ENCODE measurements around the gene SLC41A3. TPM values are rescaled to one million over a fixed set of nuclear protein-coding genes. Genes with fewer than 3 reads are reported as not detected.
A peak's percentile ranks its signal among the peaks of the same experiment; 100 is the strongest.

Gene SLC41A3
- total and polyA plus RNA-seq, 2 of the 8 experiments (the other 6 are each of a cell fraction or from before 2014, with no cell fraction given): 30.2 to 56.4 TPM

- H3K27me3 ChIP-seq (replicated peaks in 1 of 4; ENCODE audit: control insufficient read depth in 3 of 4, extremely low read depth in 1 of 4, insufficient read depth in 3 of 4, low read length in 3 of 4): no peaks in the 10 kb centered on the region
- H3K4me1 ChIP-seq (replicated peaks in 1 of 4; ENCODE audit: control insufficient read depth in 3 of 4, insufficient read depth in 4 of 4, low read length in 3 of 4): no peaks in the 10 kb centered on the region
- no peak overlapping the region for H2BK15ac ChIP-seq (ENCODE audit: low read length)
- ChIA-PET POLR2A (ENCODE audit: partially characterized antibody) (interaction anchor here (0.6 kb wide), 1 partner anchor 279 kb away, joined by 3 read pairs; no protein-coding TSS in a partner anchor), CTCF (ENCODE audit: partially characterized antibody) (interaction anchor here (1.0 to 1.5 kb wide), 4 partner anchors 14 to 177 kb away, joined by 3 to 5 read pairs (median 3); no protein-coding TSS in a partner anchor)
- H3K56ac ChIP-seq (replicated peaks; ENCODE audit: insufficient read length, low read depth, low read length): no peak overlapping the region
- no peaks in the 10 kb centered on the region for H3K9me3 ChIP-seq (ENCODE audit: insufficient read depth in 2 of 2, low read depth in 1 of 2, low read length in 1 of 2)
- 49% methylated on average over 31 of the region's 75 CpGs; no CpG with 5 or more reads in 1 of the 2 experiments for WGBS, 2 experiments (ENCODE audit: extremely low coverage in 1 of 2, insufficient coverage in 1 of 2, insufficient read length in 1 of 2, insufficient replicate concordance in 2 of 2, low coverage in 1 of 2, low lambda C conversion rate in 2 of 2, missing lambda C conversion rate in 1 of 2)
- no peaks in the 10 kb centered on the region for H3K79me2 ChIP-seq (ENCODE audit: control insufficient read depth in 1 of 2, insufficient read depth in 2 of 2, low read length in 2 of 2)
- H2BK20ac ChIP-seq (ENCODE audit: low read length): no peak overlapping the region
- no peak overlapping the region for H2BK120ac ChIP-seq (replicated peaks; ENCODE audit: low read depth, low read length)
- H3K79me1 ChIP-seq (ENCODE audit: low read depth, low read length): no peaks in the 10 kb centered on the region
- no peak overlapping the region for H4K91ac ChIP-seq (replicated peaks; ENCODE audit: insufficient read length, low read length)
- H4K5ac ChIP-seq (ENCODE audit: insufficient read length, low read depth, low read length): no peak overlapping the region
- no peaks in the 10 kb centered on the region for H4K20me1 ChIP-seq (replicated peaks in 1 of 2; ENCODE audit: control insufficient read depth in 1 of 2, insufficient read depth in 2 of 2, low read length in 2 of 2)
- H3K14ac ChIP-seq (ENCODE audit: insufficient read length): no peak overlapping the region
- TF ChIP-seq NRF1 (IDR thresholded peaks at IDR 0.05; ENCODE audit: low read depth, low read length) (0 out of 2 replicates have a peak, but pooled peaks have one; percentile 5), BCL11A (IDR thresholded peaks at IDR 0.05; ENCODE audit: low read depth in 2 of 2, low read length in 2 of 2) (no peak), POU5F1 (IDR thresholded peaks at IDR 0.05; ENCODE audit: low read depth, low read length) (no peak), SUZ12 (IDR thresholded peaks at IDR 0.05; ENCODE audit: low read length) (no peak), CREB1 (IDR thresholded peaks at IDR 0.05) (no peak), CHD2 (IDR thresholded peaks at IDR 0.05; ENCODE audit: low read length) (no peak), GTF2F1 (IDR thresholded peaks at IDR 0.05; ENCODE audit: borderline replicate concordance, low read depth, low read length) (no peak), PHF8 (conservative IDR thresholded peaks at IDR 0.05; ENCODE audit: low read depth, low read length) (no peak), RFX5 (IDR thresholded peaks at IDR 0.05; ENCODE audit: borderline replicate concordance, low read depth, low read length) (no peak)
- no peak overlapping the region for H3K27ac ChIP-seq (ENCODE audit: low read depth, low read length)
- H2BK5ac ChIP-seq (ENCODE audit: low read depth, low read length): no peak overlapping the region
- H3K9ac ChIP-seq (replicated peaks in 1 of 4; ENCODE audit: extremely low read depth in 1 of 4, low read depth in 3 of 4, low read length in 3 of 4): no peak overlapping the region
- no peak overlapping the region for H3K4ac ChIP-seq (replicated peaks; ENCODE audit: insufficient read length, low read depth, low read length)
- peak overlapping the region in 2 of 4 experiments; percentile 2 to 46; a peak in 4 of 8 replicates for H3K4me3 ChIP-seq (ENCODE audit: extremely low read depth in 1 of 4, insufficient read depth in 2 of 4, low read depth in 3 of 4, low read length in 4 of 4)
- H3K18ac ChIP-seq (ENCODE audit: extremely low read depth, low read length): no peak overlapping the region
- peak overlapping the region; percentile 29 to 38; a peak in 3 of 4 replicates for H3K4me2 ChIP-seq (ENCODE audit: insufficient read depth in 1 of 2, low read depth in 2 of 2, low read length in 2 of 2)
- no peak overlapping the region for H4K8ac ChIP-seq (ENCODE audit: extremely low read depth, insufficient read depth, low read length)
- no peak overlapping the region for H2BK12ac ChIP-seq (ENCODE audit: low read depth, low read length)
- FAIRE-seq (no peak), DNase-seq (ENCODE audit: low read depth in 1 of 2, low spot score in 2 of 2) (no peak)
- H3K23me2 ChIP-seq (ENCODE audit: low read depth, low read length): no peaks in the 10 kb centered on the region
- no peaks in the 10 kb centered on the region for H3K36me3 ChIP-seq (ENCODE audit: control insufficient read depth in 2 of 4, insufficient read depth in 4 of 4, low read length in 3 of 4)
- no peak overlapping the region for H3K23ac ChIP-seq (ENCODE audit: insufficient read length)
- H2AFZ ChIP-seq (ENCODE audit: low read length): no peak overlapping the region
- H2AK5ac ChIP-seq (ENCODE audit: low read depth, low read length): no peak overlapping the region
These were observed 126.0 kb downstream of the SLC41A3 start for GRCh38 chr3:125957674-125958510.
